H1 (cell line): ENCODE measurements around the gene ARHGAP18. TPM values are rescaled to one million over a fixed set of nuclear protein-coding genes. Genes with fewer than 3 reads are reported as not detected.
A peak's percentile ranks its signal among the peaks of the same experiment; 100 is the strongest.

Experiments
- CTCF ChIA-PET: fragments of 300-600 bp; sonication (Branson Sonifier 250); formaldehyde crosslinking; loops from one replicate; lab custom pipeline; 2021; ENCODE audit not compliant: partially characterized antibody; lab: Charles Lee
- POLR2A ChIA-PET: fragments of 300-600 bp; sonication (Branson Sonifier 250); formaldehyde crosslinking; loops from one replicate; lab custom pipeline; 2021; ENCODE audit warnings: inconsistent platforms; ENCODE audit not compliant: partially characterized antibody; lab: Charles Lee
- DNase-seq, 2 experiments: peaks; one replicate each; pipeline versions ENCODE4 v3.0.0 to v3.0.0-alpha.2; 2010 to 2022; ENCODE audit warnings: low spot score in 2 of 2, low read depth in 1 of 2, mixed read lengths in 1 of 2
- FAIRE-seq: peaks from 2 replicates; lab custom pipeline; 2011; peaks lifted over from hg19 to GRCh38; lab: Jason Lieb, UNC
- H2AFZ ChIP-seq: 2 replicates; pipeline ENCODE4 v1.8.1; 2012; ENCODE audit warnings: low read length, inconsistent platforms
- H2AK5ac ChIP-seq: 2 replicates; pipeline ENCODE4 v1.6.1; 2013; ENCODE audit warnings: low read depth, low read length
- H2BK120ac ChIP-seq: replicated peaks from 2 replicates; pipeline ENCODE3; 2013; ENCODE audit warnings: low read depth, low read length, inconsistent platforms
- H2BK12ac ChIP-seq: 2 replicates; pipeline ENCODE4 v1.6.1; 2013; ENCODE audit warnings: low read depth, low read length
- H2BK15ac ChIP-seq: 2 replicates; pipeline ENCODE4 v1.6.1; 2013; ENCODE audit warnings: low read length
- H2BK20ac ChIP-seq: 2 replicates; pipeline ENCODE4 v1.6.1; 2013; ENCODE audit warnings: low read length
- H2BK5ac ChIP-seq: 2 replicates; pipeline ENCODE4 v1.6.1; 2013; ENCODE audit warnings: low read depth, low read length
- H3K14ac ChIP-seq: 2 replicates; pipeline ENCODE4 v1.6.1; 2013; ENCODE audit warnings: inconsistent platforms; ENCODE audit not compliant: insufficient read length
- H3K18ac ChIP-seq: 2 replicates; pipeline ENCODE4 v1.6.1; 2013; ENCODE audit warnings: low read length; ENCODE audit errors: extremely low read depth
- H3K23ac ChIP-seq: 2 replicates; pipeline ENCODE4 v1.6.1; 2013; ENCODE audit warnings: inconsistent platforms; ENCODE audit not compliant: insufficient read length
- H3K23me2 ChIP-seq: 2 replicates; pipeline ENCODE4 v1.6.1; 2013; ENCODE audit warnings: low read depth, low read length
- H3K27ac ChIP-seq: 2 replicates; pipeline ENCODE4 v1.6.1; 2011; ENCODE audit warnings: low read depth, low read length, inconsistent platforms
- H3K27me3 ChIP-seq, 4 experiments: replicated peaks in 1 of 4; 1 replicate in 1 of 4; 2 replicates in 3 of 4; pipeline versions ENCODE4 v1.6.1 to v1.8.1; 2011 to 2013; ENCODE audit warnings: low read length in 3 of 4, mild to moderate bottlenecking in 3 of 4, inconsistent platforms in 2 of 4, mixed read lengths in 2 of 4, moderate library complexity in 1 of 4; ENCODE audit not compliant: control insufficient read depth in 3 of 4, insufficient read depth in 3 of 4; ENCODE audit errors: extremely low read depth in 1 of 4
- H3K36me3 ChIP-seq, 4 experiments: 2 replicates each; pipeline versions ENCODE4 v1.6.1 to v1.8.1; 2011 to 2013; ENCODE audit warnings: mild to moderate bottlenecking in 4 of 4, low read length in 3 of 4, moderate library complexity in 2 of 4, control low read depth in 1 of 4, inconsistent platforms in 1 of 4; ENCODE audit not compliant: insufficient read depth in 4 of 4, control insufficient read depth in 2 of 4
- H3K4ac ChIP-seq: replicated peaks from 2 replicates; pipeline ENCODE3; 2013; ENCODE audit warnings: low read length, low read depth, mixed read lengths, inconsistent platforms; ENCODE audit not compliant: insufficient read length
- H3K4me1 ChIP-seq, 4 experiments: replicated peaks in 1 of 4; 1 replicate in 1 of 4; 2 replicates in 3 of 4; pipeline versions ENCODE4 v1.6.1 to v1.8.1; 2011 to 2013; ENCODE audit warnings: low read length in 3 of 4, inconsistent platforms in 2 of 4, mixed read lengths in 1 of 4; ENCODE audit not compliant: insufficient read depth in 4 of 4, control insufficient read depth in 3 of 4
- H3K4me2 ChIP-seq, 2 experiments: 2 replicates each; pipeline versions ENCODE4 v1.6.1 to v1.8.1; 2011 to 2013; ENCODE audit warnings: low read depth in 2 of 2, low read length in 2 of 2, control low read depth in 1 of 2, inconsistent platforms in 1 of 2, mild to moderate bottlenecking in 1 of 2; ENCODE audit not compliant: insufficient read depth in 1 of 2
- H3K4me3 ChIP-seq, 4 experiments: fragments of 200-600, 300-600 bp in 1 of 4; sonication (generic), shearing (Covaris generic), sonication (Bioruptor Twin) in 1 of 4; 2 replicates each; pipeline versions ENCODE4 v1.5.1 to v1.8.1; 2011 to 2016; ENCODE audit warnings: low read length in 4 of 4, low read depth in 3 of 4, control low read depth in 2 of 4, inconsistent platforms in 2 of 4, mild to moderate bottlenecking in 2 of 4, mixed read lengths in 1 of 4, moderate library complexity in 1 of 4; ENCODE audit not compliant: insufficient read depth in 2 of 4; ENCODE audit errors: extremely low read depth in 1 of 4
- H3K56ac ChIP-seq: replicated peaks from 2 replicates; pipeline ENCODE3; 2013; ENCODE audit warnings: low read depth, mild to moderate bottlenecking, mixed read lengths, low read length, inconsistent platforms; ENCODE audit not compliant: insufficient read length
- H3K79me1 ChIP-seq: 2 replicates; pipeline ENCODE4 v1.6.1; 2013; ENCODE audit warnings: low read depth, low read length, control low read depth
- H3K79me2 ChIP-seq, 2 experiments: 2 replicates each; pipeline versions ENCODE4 v1.6.1 to v1.8.1; 2012 to 2013; ENCODE audit warnings: low read length in 2 of 2, mild to moderate bottlenecking in 2 of 2, inconsistent platforms in 1 of 2; ENCODE audit not compliant: insufficient read depth in 2 of 2, control insufficient read depth in 1 of 2
- H3K9ac ChIP-seq, 4 experiments: replicated peaks in 1 of 4; 1 replicate in 1 of 4; 2 replicates in 3 of 4; pipeline versions ENCODE4 v1.6.1 to v1.8.1; 2011 to 2013; ENCODE audit warnings: low read depth in 3 of 4, low read length in 3 of 4, control low read depth in 2 of 4, mild to moderate bottlenecking in 2 of 4, moderate library complexity in 2 of 4, inconsistent platforms in 1 of 4; ENCODE audit errors: extremely low read depth in 1 of 4
- H3K9me3 ChIP-seq, 2 experiments: 2 replicates each; pipeline versions ENCODE4 v1.6.1 to v1.8.1; 2012 to 2013; ENCODE audit warnings: mild to moderate bottlenecking in 2 of 2, moderate library complexity in 2 of 2, control low read depth in 1 of 2, inconsistent platforms in 1 of 2, low read depth in 1 of 2, low read length in 1 of 2, mixed read lengths in 1 of 2; ENCODE audit not compliant: insufficient read depth in 2 of 2
- H4K20me1 ChIP-seq, 2 experiments: replicated peaks in 1 of 2; 2 replicates each; pipeline versions ENCODE3 to v1.8.1; 2011 to 2013; ENCODE audit warnings: inconsistent platforms in 2 of 2, low read length in 2 of 2, mild to moderate bottlenecking in 1 of 2; ENCODE audit not compliant: insufficient read depth in 2 of 2, control insufficient read depth in 1 of 2
- H4K5ac ChIP-seq: 2 replicates; pipeline ENCODE4 v1.6.1; 2013; ENCODE audit warnings: low read length, low read depth, mixed read lengths, inconsistent platforms; ENCODE audit not compliant: insufficient read length
- H4K8ac ChIP-seq: 2 replicates; pipeline ENCODE4 v1.8.0; 2013; ENCODE audit warnings: mild to moderate bottlenecking, moderate library complexity, low read length, inconsistent platforms; ENCODE audit not compliant: insufficient read depth; ENCODE audit errors: extremely low read depth
- H4K91ac ChIP-seq: replicated peaks from 2 replicates; pipeline ENCODE3; 2013; ENCODE audit warnings: low read length, mixed read lengths, inconsistent platforms; ENCODE audit not compliant: insufficient read length
- BCL11A ChIP-seq, 2 experiments: IDR thresholded peaks; one replicate each; pipeline ENCODE4 v1.6.1; 2011; ENCODE audit warnings: low read depth in 2 of 2, low read length in 2 of 2, mild to moderate bottlenecking in 2 of 2
- CBX5 ChIP-seq: fragments of 300-800, 300-1000 bp; sonication (generic); IDR thresholded peaks from 2 replicates; pipeline ENCODE4 v1.7.1; 2016; ENCODE audit warnings: antibody characterized with exemption, low read length, low read depth
- CBX8 ChIP-seq: fragments of 300-800, 300-1000 bp; sonication (generic); IDR thresholded peaks from 2 replicates; pipeline ENCODE4 v1.7.1; 2016; ENCODE audit warnings: low read depth, low read length, borderline replicate concordance
- FOSL1 ChIP-seq: IDR thresholded peaks from 2 replicates; pipeline ENCODE4 v1.6.1; 2011; ENCODE audit warnings: mild to moderate bottlenecking, low read depth, low read length, moderate library complexity; ENCODE audit not compliant: insufficient read depth
- HDAC2 ChIP-seq, 2 experiments: fragments of 300-600 bp in 1 of 2; sonication (generic) in 1 of 2; IDR thresholded peaks; 2 replicates each; pipeline ENCODE4 v1.6.1; 2011 to 2012; ENCODE audit warnings: low read depth in 2 of 2, low read length in 2 of 2, mild to moderate bottlenecking in 2 of 2, moderate library complexity in 2 of 2, borderline replicate concordance in 1 of 2, inconsistent platforms in 1 of 2
- JUND ChIP-seq: IDR thresholded peaks from 2 replicates; pipeline ENCODE4 v1.6.1; 2011; ENCODE audit warnings: mild to moderate bottlenecking, improper control_type of control experiment, low read length
- KDM4A ChIP-seq: IDR thresholded peaks from one replicate; pipeline ENCODE4 v1.7.1; 2012; ENCODE audit warnings: low read depth, mild to moderate bottlenecking, moderate library complexity, low read length, inconsistent platforms; ENCODE audit not compliant: severe bottlenecking
- SIX5 ChIP-seq: IDR thresholded peaks from 2 replicates; pipeline ENCODE4 v1.6.1; 2011; ENCODE audit warnings: mild to moderate bottlenecking, low read depth, low read length
- TAF1 ChIP-seq: IDR thresholded peaks from 2 replicates; pipeline ENCODE4 v1.6.1; 2011; ENCODE audit warnings: mild to moderate bottlenecking, low read depth, low read length
- WGBS, 2 experiments: shearing (Covaris generic) in 1 of 2; methylation state at CpG; one replicate each; pipeline versions ENCODE4 v1.1.6 to v1.1.7; 2013 to 2015; ENCODE audit warnings: low lambda C conversion rate in 2 of 2, mixed read lengths in 2 of 2, inconsistent platforms in 1 of 2, low coverage in 1 of 2, missing lambda C conversion rate in 1 of 2; ENCODE audit not compliant: insufficient replicate concordance in 2 of 2, insufficient coverage in 1 of 2, insufficient read length in 1 of 2; ENCODE audit errors: extremely low coverage in 1 of 2, missing lambda C conversion rate in 1 of 2; 5-methylcytosine and 5-hydroxymethylcytosine counted together
- polyA plus RNA-seq, 7 experiments: library from polyadenylated mRNA; depleted of rRNA in 3 of 7; stranded (reverse) in 5 of 7; unstranded in 2 of 7; fragments of >200 nt in 5 of 7; fragments of 200-250 nt in 2 of 7; gene quantifications; 1 replicate in 5 of 7; 2 replicates in 1 of 7; 4 replicates in 1 of 7; pipeline versions ENCODE4 v1.2.1 to v1.2.3, GENCODE V29; 2011 to 2013; ENCODE audit warnings: missing spikeins in 2 of 7, mixed read lengths in 2 of 7
- total RNA-seq: library from RNA; stranded (reverse); fragmentation: NEBNext Ultra II Directional; extraction: Animal tissue kit (Norgen Biotek cat#: 25700); gene quantifications from 2 replicates; pipeline ENCODE4 v1.2.1, GENCODE V29; 2021

The ARHGAP18 gene
- total and polyA plus RNA-seq, 2 of the 8 experiments (the other 6 are each of a cell fraction or from before 2014, with no cell fraction given): 0.83 to 4.5 TPM

DNA sequence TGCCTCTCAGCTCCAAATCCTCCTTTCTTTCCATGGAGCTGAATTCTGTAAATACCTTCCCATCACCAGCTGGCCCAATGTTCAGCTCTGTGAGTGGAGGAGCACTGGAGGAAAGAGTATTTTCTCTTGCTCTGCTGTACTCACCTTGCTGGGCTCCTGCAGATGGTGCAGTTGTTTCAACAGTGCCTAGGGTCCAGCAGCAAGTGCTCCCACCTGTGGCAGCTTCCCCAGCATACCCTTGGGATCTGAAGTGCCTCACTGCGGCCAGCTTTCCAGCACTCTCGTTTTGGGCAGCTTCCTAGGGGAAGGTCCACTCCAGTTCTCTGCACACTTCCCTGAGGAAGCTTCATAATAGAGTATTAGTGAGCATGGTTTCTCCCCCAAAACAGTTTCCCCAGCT is 170.9 kb downstream of the ARHGAP18 start:
- Histone ChIP-seq H3K4ac (no peak overlapping the region), H3K4me1 (no peaks in the 10 kb centered on the region), H3K23ac (no peak overlapping the region), H2BK15ac (no peak overlapping the region), H3K27me3 (no peaks in the 10 kb centered on the region), H3K79me2 (no peaks in the 10 kb centered on the region), H3K18ac (no peak overlapping the region), H3K79me1 (no peaks in the 10 kb centered on the region), H2BK20ac (no peak overlapping the region), H2AFZ (peak overlapping the region; percentile 45; the same call in 1 of the 2 replicates), H4K91ac (no peak overlapping the region), H3K23me2 (no peaks in the 10 kb centered on the region; the same call in 1 of the 2 replicates), H2BK5ac (no peak overlapping the region), H3K4me2 (no peak overlapping the region), H3K56ac (no peak overlapping the region), H3K36me3 (no peaks in the 10 kb centered on the region), H3K14ac (no peak overlapping the region), H2BK120ac (no peak overlapping the region), H4K8ac (no peak overlapping the region), H4K5ac (no peak overlapping the region), H2AK5ac (no peak overlapping the region), H2BK12ac (no peak overlapping the region), H4K20me1 (no peaks in the 10 kb centered on the region), H3K27ac (no peak overlapping the region), H3K9me3 (no peaks in the 10 kb centered on the region), H3K4me3 (no peak overlapping the region), H3K9ac (no peak overlapping the region)
- DNase-seq (no peak), FAIRE-seq (no peak)
- WGBS, 2 experiments: 100% methylated on average over 2 of the region's 2 CpGs; no CpG with 5 or more reads in 1 of the 2 experiments
- ChIA-PET CTCF (interaction anchor here (0.6 to 2.3 kb wide), 7 partner anchors 8 to 214 kb away, joined by 3 to 9 read pairs (median 4); no protein-coding TSS in a partner anchor), POLR2A (no interaction called here)
- TF ChIP-seq HDAC2 (IDR thresholded peaks at IDR 0.05; ENCODE audit: borderline replicate concordance in 1 of 2, low read depth in 2 of 2, low read length in 2 of 2) (no peak), BCL11A (IDR thresholded peaks at IDR 0.05; ENCODE audit: low read depth in 2 of 2, low read length in 2 of 2) (no peak), FOSL1 (no peak), JUND (no peak), CBX5 (no peak), SIX5 (no peak), CBX8 (no peak), KDM4A (no peak), TAF1 (no peak)
